Measurements from ENCODE around the gene TYK2. TPM values are rescaled to one million over a fixed set of nuclear protein-coding genes. Genes with fewer than 3 reads are reported as not detected.

Gene TYK2
- total RNA-seq, 1 experiment from 2014 or later = 104 TPM

DNA sequence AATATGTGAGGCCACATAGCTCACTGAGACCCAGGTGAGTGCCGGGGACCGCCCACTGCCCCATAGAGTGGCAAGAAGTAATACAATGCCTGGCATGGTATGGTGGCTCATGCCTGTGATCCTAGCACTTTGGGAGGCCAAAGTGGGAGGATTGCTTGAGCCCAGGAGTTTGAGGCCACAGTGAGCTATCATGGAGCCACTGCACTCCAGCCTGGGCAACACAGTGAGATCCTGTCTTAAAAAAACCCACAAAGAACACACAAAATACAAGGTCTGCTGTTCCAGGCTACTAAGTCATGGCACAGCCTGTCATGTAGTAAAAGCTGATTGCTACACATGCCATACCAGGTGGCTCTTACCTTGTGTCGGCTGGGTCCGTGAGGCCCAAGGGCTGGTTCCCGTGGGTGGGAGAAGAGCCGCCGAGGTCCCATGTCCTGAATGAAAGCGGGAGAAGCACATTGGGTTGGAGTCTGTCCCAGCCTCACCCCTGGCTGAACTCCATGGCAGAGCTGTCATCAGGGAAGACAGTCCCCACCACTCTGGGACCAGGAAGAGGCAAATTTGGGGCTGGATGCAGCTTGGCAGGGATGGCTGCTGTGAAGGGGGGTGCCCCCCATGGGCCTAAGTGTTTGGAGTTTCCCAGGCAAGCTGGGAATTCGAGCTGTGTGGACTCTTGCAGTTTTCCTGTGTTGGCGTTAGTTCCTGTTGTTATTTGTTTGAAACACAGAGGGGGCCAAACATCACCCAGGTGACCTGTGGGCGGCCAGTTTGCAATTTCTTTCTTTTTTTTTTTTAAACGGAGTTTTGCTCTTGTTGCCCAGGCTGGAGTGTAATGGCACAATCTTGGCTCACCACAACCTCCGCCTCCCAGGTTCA, 61.3 kb downstream of the TYK2 start:
- in situ Hi-C loops (cut with HindIII; ENCODE audit: low pct_unique_long_range_greater_than_20kb, low sequenced_read_pairs) = no loop called here
- POLR2A ChIA-PET = no interaction called here
- DNase-seq (ENCODE audit: low read depth, low spot score) = no peak
- CTCF ChIA-PET = interaction anchor here (0.6 kb wide), 1 partner anchor 379 kb away, joined by 14 read pairs; no protein-coding TSS in a partner anchor
- no peaks in the 10 kb centered on the region; the same call in none of the 2 replicates for H3K36me3 ChIP-seq (ENCODE audit: control insufficient read depth, insufficient read depth, low read length)
- no peak for ATAC-seq
- H3K4me3 ChIP-seq (ENCODE audit: low read depth in 2 of 2, low read length in 2 of 2) = no peak overlapping the region
- H3K27me3 ChIP-seq (ENCODE audit: control insufficient read depth, insufficient read depth, low read length) = no peaks in the 10 kb centered on the region
- no TSS peak for BruUV-seq (replicated peaks)
- intact Hi-C loops (cut with micrococcal nuclease; ENCODE audit: unreplicated experiment) = no loop called here
- H3K27ac ChIP-seq (ENCODE audit: low read length) = no peak overlapping the region
- no peak for TF ChIP-seq POLR2AphosphoS5 (IDR thresholded peaks at IDR 0.05; ENCODE audit: low read depth, low read length)
- TF ChIP-seq, protein P1, sequence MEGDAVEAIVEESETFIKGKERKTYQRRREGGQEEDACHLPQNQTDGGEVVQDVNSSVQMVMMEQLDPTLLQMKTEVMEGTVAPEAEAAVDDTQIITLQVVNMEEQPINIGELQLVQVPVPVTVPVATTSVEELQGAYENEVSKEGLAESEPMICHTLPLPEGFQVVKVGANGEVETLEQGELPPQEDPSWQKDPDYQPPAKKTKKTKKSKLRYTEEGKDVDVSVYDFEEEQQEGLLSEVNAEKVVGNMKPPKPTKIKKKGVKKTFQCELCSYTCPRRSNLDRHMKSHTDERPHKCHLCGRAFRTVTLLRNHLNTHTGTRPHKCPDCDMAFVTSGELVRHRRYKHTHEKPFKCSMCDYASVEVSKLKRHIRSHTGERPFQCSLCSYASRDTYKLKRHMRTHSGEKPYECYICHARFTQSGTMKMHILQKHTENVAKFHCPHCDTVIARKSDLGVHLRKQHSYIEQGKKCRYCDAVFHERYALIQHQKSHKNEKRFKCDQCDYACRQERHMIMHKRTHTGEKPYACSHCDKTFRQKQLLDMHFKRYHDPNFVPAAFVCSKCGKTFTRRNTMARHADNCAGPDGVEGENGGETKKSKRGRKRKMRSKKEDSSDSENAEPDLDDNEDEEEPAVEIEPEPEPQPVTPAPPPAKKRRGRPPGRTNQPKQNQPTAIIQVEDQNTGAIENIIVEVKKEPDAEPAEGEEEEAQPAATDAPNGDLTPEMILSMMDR (IDR thresholded peaks at IDR 0.05) = no peak
- TF ChIP-seq, protein P2, sequence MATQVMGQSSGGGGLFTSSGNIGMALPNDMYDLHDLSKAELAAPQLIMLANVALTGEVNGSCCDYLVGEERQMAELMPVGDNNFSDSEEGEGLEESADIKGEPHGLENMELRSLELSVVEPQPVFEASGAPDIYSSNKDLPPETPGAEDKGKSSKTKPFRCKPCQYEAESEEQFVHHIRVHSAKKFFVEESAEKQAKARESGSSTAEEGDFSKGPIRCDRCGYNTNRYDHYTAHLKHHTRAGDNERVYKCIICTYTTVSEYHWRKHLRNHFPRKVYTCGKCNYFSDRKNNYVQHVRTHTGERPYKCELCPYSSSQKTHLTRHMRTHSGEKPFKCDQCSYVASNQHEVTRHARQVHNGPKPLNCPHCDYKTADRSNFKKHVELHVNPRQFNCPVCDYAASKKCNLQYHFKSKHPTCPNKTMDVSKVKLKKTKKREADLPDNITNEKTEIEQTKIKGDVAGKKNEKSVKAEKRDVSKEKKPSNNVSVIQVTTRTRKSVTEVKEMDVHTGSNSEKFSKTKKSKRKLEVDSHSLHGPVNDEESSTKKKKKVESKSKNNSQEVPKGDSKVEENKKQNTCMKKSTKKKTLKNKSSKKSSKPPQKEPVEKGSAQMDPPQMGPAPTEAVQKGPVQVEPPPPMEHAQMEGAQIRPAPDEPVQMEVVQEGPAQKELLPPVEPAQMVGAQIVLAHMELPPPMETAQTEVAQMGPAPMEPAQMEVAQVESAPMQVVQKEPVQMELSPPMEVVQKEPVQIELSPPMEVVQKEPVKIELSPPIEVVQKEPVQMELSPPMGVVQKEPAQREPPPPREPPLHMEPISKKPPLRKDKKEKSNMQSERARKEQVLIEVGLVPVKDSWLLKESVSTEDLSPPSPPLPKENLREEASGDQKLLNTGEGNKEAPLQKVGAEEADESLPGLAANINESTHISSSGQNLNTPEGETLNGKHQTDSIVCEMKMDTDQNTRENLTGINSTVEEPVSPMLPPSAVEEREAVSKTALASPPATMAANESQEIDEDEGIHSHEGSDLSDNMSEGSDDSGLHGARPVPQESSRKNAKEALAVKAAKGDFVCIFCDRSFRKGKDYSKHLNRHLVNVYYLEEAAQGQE (IDR thresholded peaks at IDR 0.05; ENCODE audit: insufficient read depth in 1 of 2, low read depth in 2 of 2, low read length in 1 of 2) = no peak
- TF ChIP-seq SIN3A (IDR thresholded peaks at IDR 0.05; ENCODE audit: borderline replicate concordance, insufficient read depth, low read depth, low read length) = no peak
- TF ChIP-seq TCF7L2 (IDR thresholded peaks at IDR 0.05; ENCODE audit: low read depth, low read length) = no peak
- no peaks in the 10 kb centered on the region for H3K9me3 ChIP-seq (ENCODE audit: control insufficient read depth, insufficient read depth, low read depth, low read length)
- H3K4me1 ChIP-seq (ENCODE audit: control insufficient read depth, insufficient read depth, low read length) = peaks cover 6% of the 10 kb centered on the region

DNA sequence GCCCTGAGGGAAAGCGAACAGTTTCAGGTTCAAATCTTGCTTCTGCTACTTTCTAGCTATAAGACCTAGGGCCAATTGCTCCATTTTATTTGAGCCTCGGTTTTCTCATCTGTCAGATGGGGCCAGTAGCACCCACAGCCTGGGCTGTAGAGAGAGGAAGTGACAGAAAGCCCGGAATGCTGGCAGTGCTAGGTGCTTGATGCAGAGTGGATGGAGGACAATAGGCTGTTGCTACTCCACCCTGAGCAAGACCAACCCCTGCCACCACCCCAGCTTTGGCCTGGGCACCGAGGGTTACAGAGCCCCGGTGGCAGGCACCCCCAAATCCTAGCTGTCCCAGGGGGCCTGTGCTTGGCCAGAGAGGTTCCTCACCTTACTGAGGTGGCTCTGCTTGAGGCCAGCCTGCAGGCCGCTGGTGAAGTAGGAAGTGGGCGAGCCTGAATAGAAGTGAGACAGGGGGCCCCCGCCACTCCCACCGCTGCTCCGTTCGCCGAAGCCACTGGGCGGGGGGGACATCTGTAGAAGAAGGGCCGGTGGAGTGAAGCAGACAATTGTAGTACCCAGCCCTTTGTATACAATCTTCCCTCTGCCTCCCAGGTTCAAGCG, 62.4 kb downstream of the TYK2 start:
- Histone ChIP-seq H3K4me3 (ENCODE audit: low read depth in 2 of 2, low read length in 2 of 2) (no peak overlapping the region), H3K27me3 (ENCODE audit: control insufficient read depth, insufficient read depth, low read length) (no peaks in the 10 kb centered on the region), H3K9me3 (ENCODE audit: control insufficient read depth, insufficient read depth, low read depth, low read length) (no peaks in the 10 kb centered on the region), H3K27ac (ENCODE audit: low read length) (no peak overlapping the region), H3K4me1 (ENCODE audit: control insufficient read depth, insufficient read depth, low read length) (peaks cover 6% of the 10 kb centered on the region), H3K36me3 (ENCODE audit: control insufficient read depth, insufficient read depth, low read length) (no peaks in the 10 kb centered on the region; the same call in none of the 2 replicates)
- CTCF ChIA-PET = interaction anchor here (0.6 to 0.7 kb wide), 2 partner anchors 35 to 382 kb away, joined by 3 to 7 read pairs; partner anchors contain the start of gene OLFM2
- intact Hi-C loops (cut with micrococcal nuclease; ENCODE audit: unreplicated experiment) = no loop called here
- DNase-seq (ENCODE audit: low read depth, low spot score) (no peak), ATAC-seq (no peak)
- POLR2A ChIA-PET = no interaction called here
- in situ Hi-C loops (cut with HindIII; ENCODE audit: low pct_unique_long_range_greater_than_20kb, low sequenced_read_pairs) = no loop called here
- no TSS peak for BruUV-seq (replicated peaks)
- TF ChIP-seq, protein P2 (IDR thresholded peaks at IDR 0.05; ENCODE audit: insufficient read depth in 1 of 2, low read depth in 2 of 2, low read length in 1 of 2) = no peak
- TF ChIP-seq, protein P1 (IDR thresholded peaks at IDR 0.05) = no peak
- TF ChIP-seq TCF7L2 (IDR thresholded peaks at IDR 0.05; ENCODE audit: low read depth, low read length) (no peak), SIN3A (IDR thresholded peaks at IDR 0.05; ENCODE audit: borderline replicate concordance, insufficient read depth, low read depth, low read length) (no peak), POLR2AphosphoS5 (IDR thresholded peaks at IDR 0.05; ENCODE audit: low read depth, low read length) (no peak)
